NCI-H510A (cell line): ENCODE measurements around the gene MDN1.
"Not testable (repeated sequence)": the region's sequence is repeated elsewhere in the genome, so short reads cannot be mapped to it uniquely, and the experiment has no call there.

Experiments used
- DNase-seq: peaks from one replicate; lab custom pipeline; 2025; lab: John Stamatoyannopoulos, UW

The MDN1 gene

DNA sequence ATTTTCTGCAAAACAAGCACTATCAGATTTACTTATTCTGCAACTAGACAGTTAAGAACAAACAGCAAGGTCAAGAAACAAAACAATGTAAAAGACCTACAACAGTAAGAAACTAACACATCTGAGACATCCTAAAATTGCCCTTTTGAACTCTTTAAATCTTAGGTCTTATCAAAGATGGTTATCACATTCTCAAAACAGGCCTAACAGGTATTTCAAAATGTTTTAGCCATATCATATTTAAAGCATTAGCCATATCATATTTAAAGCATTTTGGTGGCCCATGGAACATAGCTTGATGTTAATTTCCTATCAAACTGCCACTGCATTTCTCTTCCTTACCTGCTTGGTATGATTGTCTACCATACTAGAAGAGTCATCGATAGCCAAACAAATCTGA lies 169.9 kb downstream of the MDN1 start:
- DNase-seq, result no peak

GRCh38 chr6:89644864-89645263 lies 174.7 kb downstream of the MDN1 start:
- DNase-seq, result no peak

DNA sequence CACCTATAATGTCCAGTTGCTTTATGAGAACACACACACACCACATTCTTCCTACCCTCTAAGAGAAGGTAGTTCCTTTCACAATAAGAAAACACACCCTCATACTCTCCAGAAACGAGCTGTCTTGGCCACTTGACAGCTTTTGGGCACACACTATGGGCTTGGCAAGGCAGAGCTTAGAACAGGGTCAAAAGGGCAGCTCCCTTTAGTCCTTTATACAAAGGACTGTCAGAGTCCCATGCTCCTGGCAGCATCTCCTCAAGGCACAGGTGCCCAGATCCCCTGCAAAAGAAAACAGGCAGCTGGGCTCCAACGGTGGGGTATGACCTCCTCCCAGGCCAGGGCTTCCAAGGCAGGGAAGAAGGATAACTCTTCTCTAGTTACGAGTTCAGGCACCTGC lies 176.2 kb downstream of the MDN1 start:
- DNase-seq, result no peak

DNA sequence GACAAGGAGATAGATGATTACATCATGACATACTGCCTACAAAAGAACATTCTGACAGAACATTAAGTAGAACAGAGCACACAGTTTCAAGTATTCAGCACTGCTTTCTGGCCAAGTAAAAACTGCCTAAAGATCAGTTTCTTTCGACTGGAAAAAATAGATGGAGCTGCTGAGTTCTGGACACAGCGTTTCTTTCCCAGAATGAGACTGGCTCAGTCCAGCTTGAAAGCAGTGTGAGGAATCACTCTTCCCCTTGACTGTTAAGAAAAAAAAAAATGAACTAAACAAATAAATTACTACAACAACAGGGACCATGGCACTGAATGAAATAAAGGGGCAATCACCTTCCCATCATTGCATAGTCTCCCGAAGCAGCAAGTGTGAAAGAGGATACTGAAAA lies 176.6 kb downstream of the MDN1 start:
- no peak for DNase-seq

GRCh38 chr6:89641581-89641980 lies 178.0 kb downstream of the MDN1 start:
- DNase-seq, result not testable (repeated sequence)

DNA sequence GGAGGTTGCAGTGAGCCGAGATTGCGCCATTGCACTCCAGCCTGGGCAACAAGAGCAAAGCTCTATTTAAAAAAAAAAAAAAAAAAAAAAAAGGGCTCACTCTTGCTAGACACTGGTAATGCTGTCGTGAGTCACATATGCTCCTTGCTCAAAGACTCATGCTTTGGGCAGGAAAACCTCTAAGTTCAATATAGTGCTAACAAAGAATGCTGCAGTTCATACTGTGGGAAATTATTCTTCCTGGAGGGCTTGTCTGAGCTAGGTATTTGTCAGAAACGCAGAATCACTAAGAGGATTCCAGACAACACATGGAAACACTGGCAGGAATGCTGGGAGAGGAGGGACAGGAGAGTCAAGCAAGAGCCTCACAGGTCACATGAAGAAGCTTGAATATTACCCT lies 178.8 kb downstream of the MDN1 start:
- DNase-seq, result no peak

GRCh38 chr6:89638320-89639195 lies 181.0 kb downstream of the MDN1 start, which contains the start of gene LYRM2:
TSS of gene LYRM2 (minus strand) at chr6:89638747. CDS start at chr6:89638716, 31 bp downstream.
- DNase-seq, result peak; percentile 75

DNA sequence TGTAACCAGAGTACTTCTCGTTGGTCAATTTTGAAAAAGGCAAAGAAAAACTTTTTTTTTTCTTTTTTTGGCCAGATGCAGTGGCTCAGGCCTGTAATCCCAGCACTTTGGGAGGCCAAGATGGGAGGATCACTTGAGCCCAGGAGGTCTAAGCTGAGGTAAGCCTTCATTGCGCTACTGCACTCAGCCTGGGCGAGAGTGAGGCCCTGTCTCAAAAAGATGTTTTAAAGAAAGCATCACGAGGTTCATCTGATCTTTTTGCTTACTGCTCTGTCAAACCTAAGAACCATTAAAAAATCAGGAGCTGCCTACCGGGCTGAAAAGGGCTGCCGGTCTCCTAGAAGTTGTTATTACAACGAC lies 181.7 kb downstream of the MDN1 start:
- no peak for DNase-seq

- not testable (repeated sequence) for DNase-seq
Measured at GRCh38 chr6:89636412-89636811, 183.2 kb downstream of the MDN1 start.

- no peak for DNase-seq
Measured at GRCh38 chr6:89630488-89630887, 189.1 kb downstream of the MDN1 start.

- no peak for DNase-seq
Measured at GRCh38 chr6:89623749-89624148, 195.8 kb downstream of the MDN1 start.

GRCh38 chr6:89619567-89619966 lies 200.0 kb downstream of the MDN1 start:
- DNase-seq, result no peak

DNA sequence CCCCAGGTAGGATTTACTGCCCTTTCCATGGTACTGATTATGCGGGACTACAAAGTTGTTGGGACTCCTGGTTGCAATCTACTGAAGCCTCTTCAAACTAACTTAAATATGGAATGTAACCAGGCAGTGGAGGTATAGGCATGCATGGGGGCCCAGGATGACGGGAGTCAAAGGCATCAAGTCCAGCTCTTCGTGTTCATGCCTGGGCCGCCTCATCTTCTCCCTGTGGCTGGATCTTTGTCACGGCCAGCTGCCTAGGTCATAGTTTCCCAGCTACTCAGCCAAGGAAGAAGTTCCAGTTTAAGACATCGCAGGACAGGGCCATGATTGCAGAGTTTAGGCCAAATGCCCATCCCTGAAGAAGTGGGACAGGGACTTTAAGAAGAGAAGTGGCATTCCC lies 201.6 kb downstream of the MDN1 start:
- DNase-seq, result no peak

- no peak for DNase-seq
Measured at GRCh38 chr6:89616531-89616930, 203.1 kb downstream of the MDN1 start.

DNA sequence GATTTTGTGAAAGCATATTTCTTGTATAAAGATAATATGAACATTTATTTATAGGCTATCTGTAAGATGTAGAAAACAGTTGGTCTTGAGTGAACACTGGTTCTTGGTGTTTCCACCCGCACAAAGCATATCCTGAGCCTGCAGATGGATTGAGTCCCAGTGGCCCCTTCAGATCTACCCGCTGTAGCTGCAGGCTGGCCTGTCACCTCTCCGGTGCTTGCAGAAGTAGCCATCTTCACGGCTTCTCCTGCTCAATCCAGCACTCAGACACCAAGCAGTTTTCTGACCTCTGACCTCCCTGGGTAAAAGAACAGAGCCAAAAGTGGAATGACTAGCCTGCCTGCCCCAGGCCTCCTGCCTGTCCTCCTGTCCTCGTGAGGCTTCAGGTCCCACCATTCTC lies 203.7 kb downstream of the MDN1 start:
- DNase-seq, result no peak

- no peak for DNase-seq
Measured at GRCh38 chr6:89613790-89614189, 205.8 kb downstream of the MDN1 start.

- DNase-seq, result no peak
Measured at GRCh38 chr6:89612121-89612520, 207.5 kb downstream of the MDN1 start.

DNA sequence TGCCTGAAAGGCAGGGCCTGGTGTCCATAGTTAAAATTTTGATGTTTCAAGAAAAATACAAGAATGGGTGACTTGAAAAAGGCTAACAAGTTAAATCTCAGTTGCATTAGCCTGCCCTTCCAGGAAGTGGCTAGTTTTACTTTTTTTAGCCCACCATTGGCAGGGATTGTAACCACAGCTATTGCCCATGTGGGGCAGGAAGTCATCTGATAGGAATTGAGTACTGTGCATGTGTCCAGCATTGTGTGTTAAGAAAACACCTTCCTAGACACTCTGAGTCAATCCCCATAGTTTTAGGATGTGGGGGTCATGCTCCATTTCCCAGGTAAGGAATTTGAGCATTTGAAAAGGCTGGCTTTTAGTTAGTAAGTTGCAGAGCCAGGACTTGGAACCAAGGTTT lies 207.9 kb downstream of the MDN1 start:
- no peak for DNase-seq

DNA sequence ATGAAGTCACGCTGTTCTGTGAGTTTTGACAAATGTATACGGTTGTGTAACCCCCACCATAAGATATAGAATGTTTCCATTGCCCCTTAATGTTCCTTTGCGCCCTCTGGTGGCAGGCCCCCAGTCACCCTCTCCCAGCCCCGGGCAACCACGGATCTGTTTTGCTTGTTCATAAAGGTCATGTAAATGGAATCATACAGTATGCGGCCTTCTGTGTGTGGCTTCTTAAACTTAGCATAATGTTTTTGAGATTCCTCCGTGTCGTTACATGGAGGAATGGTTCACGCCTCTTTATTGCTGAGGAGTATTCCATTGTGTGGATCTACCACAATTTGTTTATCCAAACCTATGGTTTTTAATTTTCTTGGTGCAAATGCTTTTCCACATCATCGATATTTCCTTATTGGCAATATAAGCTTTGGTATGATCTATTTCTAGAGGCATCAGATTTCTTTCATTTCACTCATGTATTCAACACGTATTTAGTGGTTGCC lies 209.4 kb downstream of the MDN1 start:
- peak; percentile 7 for DNase-seq

GRCh38 chr6:89605861-89606260 lies 213.7 kb downstream of the MDN1 start:
- no peak for DNase-seq

- DNase-seq, result no peak
Measured at GRCh38 chr6:89604653-89605052, 214.9 kb downstream of the MDN1 start.

DNA sequence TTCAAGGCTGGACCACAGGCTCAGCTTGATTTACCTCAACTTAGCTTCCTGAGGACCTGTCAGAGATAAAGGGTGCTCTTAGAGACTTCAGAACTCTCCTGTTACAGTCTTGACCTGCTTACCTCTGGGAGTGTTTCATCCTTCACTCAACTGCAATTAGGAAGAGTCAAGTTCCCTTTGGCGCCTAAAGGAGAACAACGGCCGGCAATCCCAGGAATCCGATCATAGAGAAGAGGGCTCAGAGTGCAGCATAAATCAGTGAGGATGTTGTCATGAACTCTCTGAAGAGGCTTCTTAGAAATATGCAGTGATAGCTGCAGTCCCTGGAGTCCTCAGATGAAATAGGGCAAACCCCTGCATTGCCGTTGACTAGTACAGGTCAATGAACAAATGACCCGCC lies 217.4 kb downstream of the MDN1 start:
- DNase-seq, result no peak

GRCh38 chr6:89599727-89600126 lies 219.9 kb downstream of the MDN1 start:
- no peak for DNase-seq

GRCh38 chr6:89597988-89598387 lies 221.6 kb downstream of the MDN1 start:
- DNase-seq, result no peak
